RWPE2 (cell line): Measurements from ENCODE around the gene PSMB7.

Source experiments
- ATAC-seq: fragments of 200-7000 bp; cut with Tn5 transposase; 3 replicates; pipeline ENCODE4 v1.9.1; 2021; ENCODE audit warnings: low read depth
- DNase-seq: peaks from one replicate; pipeline ENCODE4 v3.0.0-alpha.2; 2020; ENCODE audit warnings: low spot score
- H3K27ac ChIP-seq: fragments of 450-650 bp; 2 replicates; pipeline ENCODE4 v1.5.1; 2017; ENCODE audit warnings: mild to moderate bottlenecking; ENCODE audit not compliant: poor library complexity, severe bottlenecking
- H3K27me3 ChIP-seq: fragments of 250-450 bp; sonication (Bioruptor Pico); 2 replicates; pipeline ENCODE4 v1.5.1; 2021; ENCODE audit warnings: mild to moderate bottlenecking, moderate library complexity; ENCODE audit not compliant: insufficient read depth, poor library complexity, severe bottlenecking
- H3K36me3 ChIP-seq: fragments of 250-450 bp; sonication (Bioruptor Pico); 2 replicates; pipeline ENCODE4 v1.5.1; 2020; ENCODE audit warnings: low read depth, mild to moderate bottlenecking, moderate library complexity
- H3K4me1 ChIP-seq: fragments of 250-450 bp; sonication (Bioruptor Pico); 2 replicates; pipeline ENCODE4 v1.5.1; 2021; ENCODE audit warnings: mild to moderate bottlenecking, moderate library complexity; ENCODE audit not compliant: insufficient read depth, poor library complexity, severe bottlenecking
- H3K4me3 ChIP-seq: fragments of 250-450 bp; sonication (Bioruptor Pico); 2 replicates; pipeline ENCODE4 v1.5.1; 2021; ENCODE audit warnings: mild to moderate bottlenecking, moderate library complexity; ENCODE audit not compliant: severe bottlenecking
- H3K9me3 ChIP-seq: fragments of 250-450 bp; sonication (Bioruptor Pico); 2 replicates; pipeline ENCODE4 v1.5.1; 2021; ENCODE audit warnings: mild to moderate bottlenecking, moderate library complexity; ENCODE audit not compliant: severe bottlenecking
- TF ChIP-seq, protein P1 (sequence below): fragments of 450-650 bp; IDR thresholded peaks from one replicate; pipeline ENCODE4 v1.5.1; 2017; ENCODE audit warnings: mild to moderate bottlenecking, moderate library complexity; ENCODE audit not compliant: poor library complexity, severe bottlenecking

Gene PSMB7

DNA sequence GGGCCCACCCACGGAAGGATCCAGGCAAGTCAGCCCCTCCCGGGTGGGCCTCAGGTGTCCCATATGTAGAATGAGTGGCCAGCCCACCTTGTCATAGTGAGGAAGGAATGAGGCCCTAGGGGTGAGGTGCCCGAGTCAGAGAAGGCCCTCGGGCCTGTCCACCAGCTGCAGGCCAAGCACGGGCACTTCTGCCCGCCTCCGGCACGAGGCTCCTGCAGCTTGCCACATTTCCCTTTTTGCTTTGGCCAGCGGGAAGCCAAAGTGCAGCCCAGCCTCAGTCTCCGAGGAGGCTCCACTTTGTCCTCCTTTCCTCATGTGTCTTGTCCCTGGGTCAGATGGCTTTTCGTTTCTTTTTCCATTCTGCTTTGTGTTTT lies 72.9 kb downstream of the PSMB7 start:
- ATAC-seq (no peak), DNase-seq (no peak)
- TF ChIP-seq, protein P1, sequence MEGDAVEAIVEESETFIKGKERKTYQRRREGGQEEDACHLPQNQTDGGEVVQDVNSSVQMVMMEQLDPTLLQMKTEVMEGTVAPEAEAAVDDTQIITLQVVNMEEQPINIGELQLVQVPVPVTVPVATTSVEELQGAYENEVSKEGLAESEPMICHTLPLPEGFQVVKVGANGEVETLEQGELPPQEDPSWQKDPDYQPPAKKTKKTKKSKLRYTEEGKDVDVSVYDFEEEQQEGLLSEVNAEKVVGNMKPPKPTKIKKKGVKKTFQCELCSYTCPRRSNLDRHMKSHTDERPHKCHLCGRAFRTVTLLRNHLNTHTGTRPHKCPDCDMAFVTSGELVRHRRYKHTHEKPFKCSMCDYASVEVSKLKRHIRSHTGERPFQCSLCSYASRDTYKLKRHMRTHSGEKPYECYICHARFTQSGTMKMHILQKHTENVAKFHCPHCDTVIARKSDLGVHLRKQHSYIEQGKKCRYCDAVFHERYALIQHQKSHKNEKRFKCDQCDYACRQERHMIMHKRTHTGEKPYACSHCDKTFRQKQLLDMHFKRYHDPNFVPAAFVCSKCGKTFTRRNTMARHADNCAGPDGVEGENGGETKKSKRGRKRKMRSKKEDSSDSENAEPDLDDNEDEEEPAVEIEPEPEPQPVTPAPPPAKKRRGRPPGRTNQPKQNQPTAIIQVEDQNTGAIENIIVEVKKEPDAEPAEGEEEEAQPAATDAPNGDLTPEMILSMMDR: no peak
- Histone ChIP-seq H3K4me3 (no peak overlapping the region), H3K27me3 (no peaks in the 10 kb centered on the region), H3K27ac (peak overlapping the region; percentile 45), H3K4me1 (peaks cover 4% of the 10 kb centered on the region), H3K9me3 (no peaks in the 10 kb centered on the region), H3K36me3 (peaks cover 71% of the 10 kb centered on the region)

DNA sequence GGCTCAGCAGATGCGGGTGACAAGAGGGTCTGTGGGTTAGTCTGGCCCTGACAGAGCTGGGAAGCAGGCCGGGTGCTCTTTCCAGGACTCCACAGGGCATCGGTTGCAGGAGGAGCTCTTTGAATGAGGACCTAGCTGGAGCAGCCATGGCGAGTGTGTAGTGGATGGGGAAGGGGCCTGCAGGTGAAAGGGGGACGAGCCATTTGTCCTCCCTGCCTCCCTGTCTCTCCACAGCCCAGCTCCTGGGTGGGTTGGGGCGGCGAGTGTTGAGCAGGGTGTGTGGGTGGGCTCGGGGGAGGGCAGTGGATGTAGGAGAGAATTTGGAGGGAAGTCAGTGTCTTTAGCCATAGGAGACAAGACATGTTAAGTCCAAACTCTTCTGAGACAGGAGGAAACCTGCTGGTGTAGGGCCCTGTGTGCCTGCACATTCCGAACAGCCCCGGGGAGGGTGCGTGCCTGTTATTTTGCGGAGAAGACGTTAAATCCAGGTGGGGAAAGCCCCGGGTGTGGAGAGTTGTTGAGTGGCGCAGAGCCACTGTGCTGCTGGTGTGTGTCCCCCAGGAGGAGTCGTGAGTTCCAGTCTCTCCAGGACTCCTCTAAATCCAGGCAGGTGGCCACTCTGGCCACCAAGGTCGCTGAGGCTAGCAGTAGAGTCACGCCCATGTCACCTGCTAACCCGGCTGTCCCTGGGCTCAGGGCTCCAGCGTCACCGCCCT lies 73.6 kb downstream of the PSMB7 start:
- Histone ChIP-seq H3K27ac (peak overlapping the region; percentile 45), H3K4me3 (no peak overlapping the region), H3K36me3 (peaks cover 69% of the 10 kb centered on the region), H3K9me3 (no peaks in the 10 kb centered on the region), H3K4me1 (peaks cover 4% of the 10 kb centered on the region), H3K27me3 (no peaks in the 10 kb centered on the region)
- ATAC-seq (no peak), DNase-seq (no peak)
- TF ChIP-seq, protein P1: no peak

DNA sequence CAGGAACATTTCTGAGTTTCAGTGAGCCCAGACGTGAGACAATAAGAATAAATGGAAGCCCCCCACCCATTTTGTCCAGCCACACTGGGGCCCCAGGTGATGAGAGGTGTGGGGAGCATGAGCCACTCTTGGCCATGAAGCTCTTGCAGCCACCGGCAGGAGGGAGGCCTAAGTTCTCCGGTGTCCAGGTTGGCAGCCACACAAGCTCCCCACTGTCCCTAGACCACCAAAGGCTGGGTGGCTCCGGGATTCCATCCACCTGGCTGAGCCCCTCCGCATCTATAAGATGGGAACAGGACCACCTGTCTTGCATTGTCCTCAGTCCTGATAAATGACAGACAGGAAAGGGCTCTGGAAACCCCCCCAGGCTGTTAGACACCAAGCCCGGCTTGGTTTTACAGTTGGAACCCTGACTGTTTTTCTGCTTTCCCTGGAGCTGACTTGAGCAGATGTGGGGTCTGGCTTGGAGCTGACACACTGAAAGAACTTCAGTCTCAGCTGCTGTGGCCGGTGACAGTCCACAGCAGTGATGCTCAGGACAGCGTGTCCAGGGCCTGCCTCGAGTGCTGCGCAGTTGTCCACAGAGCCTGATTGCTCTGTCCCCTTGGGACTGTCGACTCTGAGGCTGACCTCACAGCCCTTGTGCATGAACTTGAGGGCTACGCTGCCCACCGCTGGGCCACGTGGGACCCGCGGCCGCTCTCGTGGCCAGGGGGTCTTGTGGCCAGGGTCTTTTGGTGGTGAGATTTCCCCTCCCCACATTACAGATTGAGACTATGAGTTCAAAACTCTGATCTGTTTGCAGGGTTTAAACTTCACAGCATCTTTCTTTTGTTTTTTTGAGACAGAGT lies 74.8 kb downstream of the PSMB7 start:
- TF ChIP-seq, protein P1: no peak
- H3K36me3 ChIP-seq: peaks cover 72% of the 10 kb centered on the region

DNA sequence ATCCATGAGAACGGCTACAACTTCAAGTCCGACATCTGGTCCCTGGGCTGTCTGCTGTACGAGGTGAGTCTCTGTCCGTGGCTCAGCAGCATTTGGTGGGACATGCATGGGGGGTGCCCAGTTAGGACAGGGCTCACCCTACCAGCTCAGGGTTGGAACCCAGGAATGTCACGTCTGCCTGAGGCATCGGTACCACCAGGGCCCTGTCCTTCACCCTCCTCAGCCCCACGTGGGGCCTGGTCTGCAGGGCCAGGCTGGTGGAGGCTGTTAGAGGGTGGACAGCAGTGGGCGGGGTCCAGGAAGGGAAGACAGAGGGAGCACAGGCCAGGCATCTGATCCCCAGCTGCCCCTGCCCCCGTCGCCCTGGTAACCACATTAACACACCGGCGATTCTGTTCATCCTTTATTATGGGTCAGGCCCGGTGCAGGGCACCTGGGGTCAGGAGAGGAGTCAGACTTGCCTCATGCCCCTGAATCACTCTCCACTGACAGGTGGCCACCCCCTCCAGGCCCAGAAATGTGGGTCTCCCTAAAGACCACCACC lies 75.6 kb downstream of the PSMB7 start:
- no peak overlapping the region for H3K4me3 ChIP-seq
- DNase-seq (no peak), ATAC-seq (no peak)
- no peaks in the 10 kb centered on the region for H3K27me3 ChIP-seq
- H3K36me3 ChIP-seq: peaks cover 72% of the 10 kb centered on the region
- peaks cover 4% of the 10 kb centered on the region for H3K4me1 ChIP-seq
- H3K27ac ChIP-seq: no peak overlapping the region
- no peaks in the 10 kb centered on the region for H3K9me3 ChIP-seq
- TF ChIP-seq, protein P1: no peak

More for the DNA sequence above, 74.8 kb downstream of the PSMB7 start:
- Histone ChIP-seq H3K27me3 (no peaks in the 10 kb centered on the region), H3K9me3 (no peaks in the 10 kb centered on the region), H3K4me3 (no peak overlapping the region), H3K27ac (no peak overlapping the region), H3K4me1 (peaks cover 4% of the 10 kb centered on the region)
- no peak for DNase-seq
- no peak for ATAC-seq
